ENCODE measurements around the gene METAP1D. TPM values are rescaled to one million over a fixed set of nuclear protein-coding genes. Genes with fewer than 3 reads are reported as not detected.

The METAP1D gene
- total and polyA plus RNA-seq, 8 donors, result 2.8 to 24.4 (median 20.1) TPM

DNA sequence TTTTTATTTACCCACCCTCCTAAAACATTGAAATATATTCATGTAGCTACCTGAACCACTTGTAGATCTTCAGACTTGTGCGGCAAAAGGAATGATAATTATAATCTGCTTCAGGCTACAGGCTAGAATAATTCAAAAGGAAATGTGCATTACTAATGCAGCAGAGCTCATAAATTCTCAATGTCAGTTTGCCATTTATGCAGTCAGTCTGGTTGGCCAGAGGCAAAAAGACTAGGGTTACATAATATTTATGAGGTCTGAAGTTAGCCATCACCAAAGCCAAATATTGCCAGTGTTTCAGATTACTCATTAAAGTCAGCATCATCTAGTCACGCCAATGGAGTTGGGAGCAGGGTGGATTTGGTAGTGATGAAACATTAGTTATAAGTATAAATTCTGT, 38.9 kb downstream of the METAP1D start:
- Histone ChIP-seq H3K4me1 (no peaks in the 10 kb centered on the region), H3K4me3 (no peak overlapping the region), H3K27me3 (no peaks in the 10 kb centered on the region), H3K9me3 (no peaks in the 10 kb centered on the region), H3K27ac (no peak overlapping the region), H3K36me3 (no peaks in the 10 kb centered on the region)
- TF ChIP-seq, protein P1, sequence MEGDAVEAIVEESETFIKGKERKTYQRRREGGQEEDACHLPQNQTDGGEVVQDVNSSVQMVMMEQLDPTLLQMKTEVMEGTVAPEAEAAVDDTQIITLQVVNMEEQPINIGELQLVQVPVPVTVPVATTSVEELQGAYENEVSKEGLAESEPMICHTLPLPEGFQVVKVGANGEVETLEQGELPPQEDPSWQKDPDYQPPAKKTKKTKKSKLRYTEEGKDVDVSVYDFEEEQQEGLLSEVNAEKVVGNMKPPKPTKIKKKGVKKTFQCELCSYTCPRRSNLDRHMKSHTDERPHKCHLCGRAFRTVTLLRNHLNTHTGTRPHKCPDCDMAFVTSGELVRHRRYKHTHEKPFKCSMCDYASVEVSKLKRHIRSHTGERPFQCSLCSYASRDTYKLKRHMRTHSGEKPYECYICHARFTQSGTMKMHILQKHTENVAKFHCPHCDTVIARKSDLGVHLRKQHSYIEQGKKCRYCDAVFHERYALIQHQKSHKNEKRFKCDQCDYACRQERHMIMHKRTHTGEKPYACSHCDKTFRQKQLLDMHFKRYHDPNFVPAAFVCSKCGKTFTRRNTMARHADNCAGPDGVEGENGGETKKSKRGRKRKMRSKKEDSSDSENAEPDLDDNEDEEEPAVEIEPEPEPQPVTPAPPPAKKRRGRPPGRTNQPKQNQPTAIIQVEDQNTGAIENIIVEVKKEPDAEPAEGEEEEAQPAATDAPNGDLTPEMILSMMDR (IDR thresholded peaks at IDR 0.05), result no peak
- DNase-seq (no peak), ATAC-seq (no peak)
- intact Hi-C loops (cut with DNase I), result no loop called here

DNA sequence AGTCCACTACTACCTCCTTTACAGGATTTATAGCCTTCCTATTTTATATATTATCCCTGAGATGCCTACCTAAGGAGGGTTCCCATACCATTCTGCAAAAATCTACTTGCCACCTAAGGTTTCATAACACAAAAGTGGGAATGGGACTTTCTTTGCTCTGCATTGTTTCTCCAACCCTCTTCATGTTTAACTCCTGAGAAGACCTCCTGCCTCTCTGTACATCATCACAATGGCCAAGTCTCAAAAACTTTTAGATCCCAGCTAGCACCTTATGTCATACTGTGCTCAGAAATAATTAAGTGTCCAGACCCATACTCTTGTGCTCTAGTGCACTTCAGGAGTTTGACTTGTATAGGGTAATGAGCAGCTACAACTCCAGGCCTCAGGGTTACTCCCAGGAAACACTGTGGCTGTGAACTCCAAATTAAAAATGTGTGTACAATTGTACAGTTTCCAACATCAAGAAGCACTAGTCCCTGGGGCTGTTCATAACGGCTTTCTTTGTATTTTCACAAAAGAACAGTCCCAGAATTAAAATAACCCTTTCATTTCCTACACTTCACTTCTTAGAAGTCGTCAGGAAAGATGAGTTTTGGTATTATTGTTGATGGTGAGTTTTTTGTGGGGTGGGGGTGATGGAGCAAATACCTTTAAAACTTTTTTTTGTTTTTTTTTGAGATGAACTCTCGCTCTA, 39.4 kb downstream of the METAP1D start:
- no peak overlapping the region for H3K4me3 ChIP-seq
- no peaks in the 10 kb centered on the region for H3K9me3 ChIP-seq
- H3K4me1 ChIP-seq, result no peaks in the 10 kb centered on the region
- H3K27ac ChIP-seq, result no peak overlapping the region
- ATAC-seq (no peak), DNase-seq (no peak)
- TF ChIP-seq, protein P1 (IDR thresholded peaks at IDR 0.05), result no peak
- H3K36me3 ChIP-seq, result no peaks in the 10 kb centered on the region
- intact Hi-C loops (cut with DNase I), result no loop called here
- no peaks in the 10 kb centered on the region for H3K27me3 ChIP-seq

DNA sequence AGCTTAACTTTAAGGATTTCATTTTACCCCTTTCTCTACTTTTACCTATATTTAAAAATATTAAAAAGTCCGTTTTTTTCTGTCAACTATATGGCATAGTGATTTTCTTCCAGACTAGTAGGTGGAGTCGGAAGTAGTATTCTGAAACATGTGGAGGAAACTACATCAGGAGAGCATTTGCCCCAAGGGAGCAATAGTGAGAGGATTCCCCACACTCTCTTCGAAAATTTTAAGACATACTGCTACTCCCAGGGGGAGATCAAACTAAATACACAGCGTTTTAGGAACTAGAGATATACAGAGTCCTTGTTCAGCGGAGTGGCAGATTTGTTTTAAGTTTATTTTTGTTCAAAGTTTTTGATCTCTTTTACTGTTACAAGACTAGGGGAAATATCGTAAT, 40.6 kb downstream of the METAP1D start:
- Histone ChIP-seq H3K9me3 (no peaks in the 10 kb centered on the region), H3K4me3 (no peak overlapping the region), H3K4me1 (no peaks in the 10 kb centered on the region), H3K27ac (no peak overlapping the region), H3K36me3 (no peaks in the 10 kb centered on the region), H3K27me3 (no peaks in the 10 kb centered on the region)
- ATAC-seq, result no peak
- intact Hi-C loops (cut with DNase I), result no loop called here
- no peak for DNase-seq
- TF ChIP-seq, protein P1 (IDR thresholded peaks at IDR 0.05), result no peak

DNA sequence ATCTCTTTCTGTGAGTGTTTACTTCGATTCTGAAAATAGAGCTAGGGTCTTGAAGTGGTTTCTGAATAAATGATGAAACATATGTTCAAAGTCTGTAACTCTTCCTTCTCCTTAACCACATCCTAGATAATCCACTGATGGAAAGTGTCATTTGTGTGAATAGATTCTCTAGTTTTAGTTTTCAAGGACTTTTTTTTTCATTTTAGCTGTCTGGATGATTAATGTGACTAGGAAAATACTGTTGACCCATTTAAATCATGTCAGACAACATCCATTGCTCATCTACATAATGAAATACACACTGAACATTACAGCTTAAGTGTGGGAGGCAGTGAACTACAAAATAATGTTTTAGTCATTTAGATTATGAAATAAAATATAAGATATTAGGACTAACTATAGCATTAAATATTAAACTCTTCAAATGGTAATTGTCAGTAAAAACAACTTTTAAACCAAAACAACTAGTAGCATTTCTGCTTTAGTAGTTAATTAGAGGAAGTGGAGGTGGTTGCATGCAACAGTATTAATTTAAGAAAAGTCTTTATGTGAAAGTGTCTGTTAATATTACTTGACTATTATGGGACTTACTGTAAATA, 46.4 kb downstream of the METAP1D start:
- DNase-seq (no peak), ATAC-seq (no peak)
- TF ChIP-seq, protein P1 (IDR thresholded peaks at IDR 0.05), result no peak
- Histone ChIP-seq H3K4me1 (no peaks in the 10 kb centered on the region), H3K4me3 (no peak overlapping the region), H3K27me3 (no peaks in the 10 kb centered on the region), H3K27ac (no peak overlapping the region), H3K9me3 (no peaks in the 10 kb centered on the region), H3K36me3 (no peaks in the 10 kb centered on the region)
- intact Hi-C loops (cut with DNase I), result no loop called here

DNA sequence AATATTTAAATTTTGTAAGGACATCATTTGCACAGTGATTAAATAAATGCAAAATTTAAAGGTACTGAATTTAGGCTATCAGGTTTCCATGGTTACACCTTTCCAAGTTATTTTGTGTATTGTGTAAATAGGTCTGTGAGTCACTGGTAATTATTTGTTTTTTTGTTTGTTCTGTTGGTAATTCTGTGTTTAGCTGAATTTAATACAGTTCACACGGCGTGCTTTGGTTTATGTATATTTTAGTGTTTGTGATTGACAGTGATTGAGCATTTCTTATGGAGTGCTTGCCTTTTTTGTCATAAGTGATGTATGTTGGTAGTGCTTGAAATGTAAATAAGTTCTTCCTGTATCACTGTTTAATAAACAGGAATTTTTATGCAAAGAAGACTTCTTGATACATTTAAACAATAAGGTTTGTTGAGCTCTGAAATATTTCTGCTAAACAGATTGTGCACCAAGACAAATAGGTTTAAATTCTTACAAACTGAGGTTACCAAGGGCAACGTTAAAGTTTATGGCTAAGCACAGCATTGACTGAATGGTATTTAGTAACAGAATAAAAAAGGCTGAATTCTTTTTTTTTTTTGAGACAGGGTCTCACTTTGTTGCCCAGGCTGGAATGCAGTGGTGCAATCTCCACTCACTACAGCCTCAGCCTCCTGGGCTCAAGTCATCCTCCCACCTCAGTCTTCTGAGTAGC, 47.3 kb downstream of the METAP1D start:
- H3K4me1 ChIP-seq, result no peaks in the 10 kb centered on the region
- H3K36me3 ChIP-seq, result no peaks in the 10 kb centered on the region
- H3K4me3 ChIP-seq, result no peak overlapping the region
- DNase-seq (no peak), ATAC-seq (no peak)
- TF ChIP-seq, protein P1 (IDR thresholded peaks at IDR 0.05), result no peak
- no peaks in the 10 kb centered on the region for H3K9me3 ChIP-seq
- intact Hi-C loops (cut with DNase I), result no loop called here
- H3K27ac ChIP-seq, result no peak overlapping the region
- no peaks in the 10 kb centered on the region for H3K27me3 ChIP-seq

Data from left lung (tissue), 10 donors.